COLO668 (cell line): ENCODE data around the gene BRCA2.

Experiments
- DNase-seq: peaks from one replicate; lab custom pipeline; 2025; ENCODE audit not compliant: unreplicated experiment; lab: John Stamatoyannopoulos, UW

BRCA2 gene

GRCh38 chr13:32378012-32378411 lies 62.7 kb downstream of the BRCA2 start:
- DNase-seq, result no peak

DNA sequence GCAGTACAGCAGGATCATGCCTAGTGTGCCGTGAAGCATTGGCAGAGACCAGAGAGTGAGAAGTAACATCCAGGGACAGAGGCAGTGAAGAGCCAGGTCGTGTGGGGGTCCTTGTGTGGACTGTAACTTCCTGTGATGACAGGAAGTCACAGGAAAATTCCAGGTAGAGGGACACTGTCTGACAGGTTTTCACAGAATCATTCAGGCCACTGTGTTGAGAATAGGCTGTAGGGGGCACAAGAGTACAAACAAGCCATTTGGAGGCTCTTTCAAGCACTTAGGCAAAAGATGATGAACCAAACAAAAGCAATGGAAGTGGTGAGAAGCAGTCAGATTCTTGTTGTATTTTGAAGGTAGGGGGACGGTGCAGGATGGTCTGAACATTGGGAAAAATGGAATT lies 66.2 kb downstream of the BRCA2 start:
- DNase-seq, result peak; percentile 26

- DNase-seq, result no peak
Observed at GRCh38 chr13:32383836-32384618, 68.7 kb downstream of the BRCA2 start.

- DNase-seq, result no peak
Observed at GRCh38 chr13:32384702-32385101, 69.4 kb downstream of the BRCA2 start.

DNA sequence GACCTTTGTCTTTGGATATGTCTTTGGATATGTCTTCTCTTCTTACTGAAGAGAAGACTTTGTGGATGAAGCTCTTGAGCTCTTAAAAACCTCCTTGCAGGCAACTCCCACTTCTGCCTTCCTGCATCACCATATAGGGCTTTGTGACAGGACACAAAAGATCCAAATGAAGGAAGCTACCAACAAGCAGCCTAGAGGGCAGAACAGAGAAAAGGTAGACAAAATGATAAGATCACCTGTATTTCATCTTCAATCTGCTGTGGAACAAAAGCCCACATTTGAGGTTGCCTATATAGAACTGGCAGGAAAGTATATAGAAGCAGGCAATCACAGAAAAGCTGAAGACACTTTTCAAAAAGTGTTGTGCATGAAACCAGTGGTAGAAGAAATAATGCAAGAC lies 70.1 kb downstream of the BRCA2 start:
- no peak for DNase-seq

GRCh38 chr13:32390048-32390447 lies 74.7 kb downstream of the BRCA2 start:
- DNase-seq, result no peak

GRCh38 chr13:32390484-32390883 lies 75.2 kb downstream of the BRCA2 start:
- no peak for DNase-seq

- no peak for DNase-seq
Observed at GRCh38 chr13:32391101-32391619, 75.9 kb downstream of the BRCA2 start.

DNA sequence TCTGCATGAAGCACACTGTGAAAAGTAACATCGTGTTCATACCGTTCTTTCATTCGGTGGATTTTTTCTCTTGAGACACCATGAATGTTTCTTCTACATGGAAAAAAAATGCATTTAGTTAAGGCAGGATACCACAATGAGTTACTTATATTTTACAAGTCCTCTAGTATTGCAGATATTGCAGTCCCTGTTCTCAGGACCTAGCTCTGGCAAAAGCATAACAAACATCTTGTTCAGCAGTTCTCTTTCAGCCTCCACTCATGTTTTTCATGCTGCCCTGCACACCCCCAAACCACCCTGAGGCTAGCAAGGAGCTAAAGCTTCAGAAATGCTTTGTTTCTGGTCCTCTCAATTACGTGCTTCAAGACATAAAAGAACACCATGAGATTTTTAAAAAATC lies 87.8 kb downstream of the BRCA2 start:
- no peak for DNase-seq

DNA sequence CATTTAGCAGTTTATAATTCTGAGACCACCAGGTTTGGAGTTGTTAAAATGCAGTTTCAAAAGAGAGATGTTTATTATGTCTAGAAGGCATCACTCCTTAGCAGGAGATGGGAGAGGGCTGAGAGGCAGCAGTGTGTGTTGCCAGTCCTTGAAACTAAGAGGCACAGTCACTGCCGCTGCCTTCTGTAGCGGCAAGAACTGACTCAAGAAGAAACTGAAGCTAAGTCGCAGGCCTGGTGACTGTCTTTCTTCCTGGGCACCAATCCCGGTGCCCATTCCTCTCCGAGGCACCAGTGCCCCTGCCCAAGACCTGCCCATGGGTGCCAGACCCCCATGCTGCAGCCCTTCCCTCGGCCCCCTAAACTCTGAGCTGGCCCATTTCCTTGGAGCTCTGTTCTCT lies 92.5 kb downstream of the BRCA2 start:
- DNase-seq, result no peak

GRCh38 chr13:32408296-32409000 lies 93.1 kb downstream of the BRCA2 start:
- DNase-seq, result peak; percentile 59

- peak; percentile 59 for DNase-seq
Observed at GRCh38 chr13:32409001-32409313, 93.6 kb downstream of the BRCA2 start.

- DNase-seq, result no peak
Observed at GRCh38 chr13:32409561-32410421, 94.5 kb downstream of the BRCA2 start.

- no peak for DNase-seq
Observed at GRCh38 chr13:32413284-32413683, 98.0 kb downstream of the BRCA2 start.

GRCh38 chr13:32414580-32414979 lies 99.3 kb downstream of the BRCA2 start:
- no peak for DNase-seq

GRCh38 chr13:32415019-32415418 lies 99.7 kb downstream of the BRCA2 start:
- DNase-seq, result peak; percentile 39

DNA sequence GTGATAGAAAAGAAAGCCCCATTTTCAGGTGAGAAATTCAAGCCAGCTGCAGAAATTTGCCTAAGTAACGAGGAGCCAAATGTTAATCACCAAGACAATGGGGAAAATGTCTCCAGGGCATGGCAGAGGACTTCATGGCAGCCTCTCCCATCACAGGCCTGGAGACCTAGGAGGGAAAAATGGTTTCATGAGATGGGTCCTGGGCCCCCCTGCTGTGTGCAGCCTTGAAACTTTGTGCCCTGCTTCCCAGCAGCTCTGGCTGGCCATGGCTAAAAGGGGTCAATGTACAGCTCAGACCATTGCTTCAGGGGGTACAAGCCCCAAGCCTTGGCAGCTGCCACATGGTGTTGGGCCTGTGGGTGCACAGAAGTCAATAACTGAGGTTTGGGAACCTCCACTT lies 102.7 kb downstream of the BRCA2 start:
- DNase-seq, result no peak

DNA sequence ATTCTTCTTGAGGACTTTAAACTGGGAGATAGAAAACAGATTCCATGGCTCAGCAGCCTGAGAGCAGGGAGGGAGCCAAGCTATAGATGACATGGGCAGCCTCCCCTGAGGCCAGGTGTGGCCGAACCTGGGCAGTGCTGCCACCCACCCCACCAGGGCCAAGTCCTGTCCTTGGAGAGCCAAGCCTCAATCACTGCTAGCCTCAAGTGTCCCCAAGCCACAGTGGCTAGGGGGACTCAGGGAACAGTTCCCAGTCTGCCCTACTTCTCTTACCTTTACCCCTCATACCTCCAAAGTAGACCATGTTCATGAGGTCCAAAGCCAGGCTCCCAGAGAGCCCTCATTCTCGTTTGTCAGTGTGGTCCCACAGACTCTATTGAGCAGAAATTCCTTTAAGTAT lies 104.6 kb downstream of the BRCA2 start:
- DNase-seq, result no peak

DNA sequence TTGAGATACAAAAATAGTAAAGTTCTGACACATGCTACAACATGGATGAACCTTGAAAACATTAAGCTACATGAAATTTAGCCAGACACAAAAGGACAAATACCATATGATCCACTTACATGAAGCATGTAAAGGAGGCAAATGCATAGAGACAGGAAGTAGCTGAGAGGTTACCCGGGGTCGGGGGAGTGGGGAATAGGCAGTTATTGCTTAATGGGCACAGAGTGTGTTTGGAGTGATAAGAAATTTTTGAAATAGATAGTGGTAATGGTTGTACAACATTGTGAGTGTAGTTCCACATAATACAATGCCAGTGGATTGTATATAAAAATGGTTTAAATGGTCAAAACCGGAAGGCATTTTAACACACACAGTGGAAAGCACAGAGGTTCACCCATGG lies 108.3 kb downstream of the BRCA2 start:
- no peak for DNase-seq

- no peak for DNase-seq
Observed at GRCh38 chr13:32425158-32425557, 109.8 kb downstream of the BRCA2 start.

- no peak for DNase-seq
Observed at GRCh38 chr13:32426191-32426989, 111.1 kb downstream of the BRCA2 start.
